ENCODE measurements around the gene TOR2A.

TOR2A gene

GRCh38 chr9:127710204-127710783, 24.8 kb downstream of the TOR2A start:
- Mint-ChIP-seq H3K9me3 (no peaks in the 10 kb centered on the region), H3K4me3 (no peak overlapping the region), H3K36me3 (ENCODE audit: low read depth) (peaks cover 4% of the 10 kb centered on the region), H3K27me3 (no peaks in the 10 kb centered on the region), H3K4me1 (ENCODE audit: low read depth) (peaks cover 29% of the 10 kb centered on the region), H3K27ac (no peak overlapping the region)

- Mint-ChIP-seq H3K4me3 (no peak overlapping the region), H3K27ac (no peak overlapping the region), H3K27me3 (no peaks in the 10 kb centered on the region), H3K4me1 (ENCODE audit: low read depth) (peaks cover 29% of the 10 kb centered on the region), H3K9me3 (no peaks in the 10 kb centered on the region), H3K36me3 (ENCODE audit: low read depth) (peaks cover 4% of the 10 kb centered on the region)
Observed at GRCh38 chr9:127708952-127709587, 26.0 kb downstream of the TOR2A start.

DNA sequence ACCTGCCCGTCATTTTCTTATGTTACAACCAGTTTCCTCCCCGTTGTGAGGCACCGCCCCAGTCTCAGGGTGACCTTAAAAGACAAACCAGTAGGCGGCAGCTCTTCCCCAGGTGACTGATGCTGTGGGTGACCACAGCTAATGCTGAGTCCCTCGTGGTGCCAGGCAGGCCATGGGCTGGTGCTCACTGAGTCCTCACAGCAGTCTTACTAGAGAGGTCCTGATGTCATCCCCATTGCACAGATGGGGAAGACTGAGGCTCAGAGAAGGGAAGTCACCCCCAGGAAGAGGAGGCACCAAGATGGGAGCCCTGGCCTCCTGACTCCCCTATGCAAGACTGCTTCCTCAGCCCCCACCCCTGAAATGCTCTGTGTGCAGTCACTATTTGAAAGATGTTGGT, 27.3 kb downstream of the TOR2A start:
- Mint-ChIP-seq H3K27me3 (no peaks in the 10 kb centered on the region), H3K27ac (no peak overlapping the region), H3K4me1 (ENCODE audit: low read depth) (peaks cover 24% of the 10 kb centered on the region), H3K36me3 (ENCODE audit: low read depth) (peaks cover 4% of the 10 kb centered on the region), H3K9me3 (no peaks in the 10 kb centered on the region), H3K4me3 (no peak overlapping the region)

- no peaks in the 10 kb centered on the region for H3K27me3 Mint-ChIP-seq
- peaks cover 24% of the 10 kb centered on the region for H3K4me1 Mint-ChIP-seq (ENCODE audit: low read depth)
- no peaks in the 10 kb centered on the region for H3K36me3 Mint-ChIP-seq (ENCODE audit: low read depth)
- no peaks in the 10 kb centered on the region for H3K9me3 Mint-ChIP-seq
- H3K4me3 Mint-ChIP-seq: no peak within 1 kb of the TSS
- H3K27ac Mint-ChIP-seq: no peak within 1 kb of the TSS
Observed at GRCh38 chr9:127706836-127707241, 28.3 kb downstream of the TOR2A start, which contains the start of gene CFAP157. Gene CFAP157 (plus strand): TSS chr9:127706988. CDS start chr9:127707032, 44 bp downstream.

DNA sequence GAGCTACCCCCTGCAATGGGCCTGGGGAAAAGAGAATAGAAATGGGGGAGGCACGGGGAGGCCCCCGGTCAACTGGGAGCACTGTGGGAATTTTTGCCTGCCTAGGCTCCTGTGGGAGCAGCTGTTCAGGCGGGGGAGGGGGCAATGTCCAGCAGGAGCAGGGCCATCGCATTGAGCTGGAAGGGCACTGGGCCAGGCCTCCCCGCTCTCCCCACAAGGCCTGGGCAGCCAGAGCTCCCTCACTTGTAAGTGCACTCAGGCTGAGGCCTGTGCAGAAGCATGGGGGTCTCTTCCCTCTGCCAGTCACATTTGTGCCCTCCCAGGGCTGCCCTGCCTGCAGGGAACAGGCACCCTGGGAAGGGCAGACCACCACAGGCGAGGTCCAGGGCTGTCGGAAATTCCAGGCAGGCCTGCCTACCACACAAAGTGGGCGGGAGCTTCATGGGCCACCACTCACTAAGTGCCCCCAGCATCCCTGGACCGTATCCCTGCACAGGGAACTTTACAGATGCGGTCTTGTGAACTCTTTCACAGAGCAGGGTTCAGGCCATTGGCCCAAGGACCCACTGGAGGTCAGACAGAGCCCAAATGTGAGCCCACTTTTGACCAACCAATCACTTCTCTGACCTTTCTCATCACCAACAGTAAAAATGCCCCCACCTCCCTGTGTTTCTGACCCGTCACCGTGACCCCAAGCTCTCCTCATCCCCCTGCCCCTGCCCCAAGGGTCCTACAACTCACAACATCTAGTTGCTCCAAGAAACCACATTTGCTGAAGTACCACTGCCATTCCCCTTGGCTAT, 29.3 kb downstream of the TOR2A start:
- Mint-ChIP-seq H3K4me3 (no peak overlapping the region), H3K36me3 (ENCODE audit: low read depth) (no peaks in the 10 kb centered on the region), H3K27me3 (no peaks in the 10 kb centered on the region), H3K27ac (no peak overlapping the region), H3K4me1 (ENCODE audit: low read depth) (peaks cover 16% of the 10 kb centered on the region), H3K9me3 (no peaks in the 10 kb centered on the region)

GRCh38 chr9:127703289-127703946, 31.7 kb downstream of the TOR2A start:
- no peaks in the 10 kb centered on the region for H3K36me3 Mint-ChIP-seq (ENCODE audit: low read depth)
- peaks cover 28% of the 10 kb centered on the region for H3K4me1 Mint-ChIP-seq (ENCODE audit: low read depth)
- H3K9me3 Mint-ChIP-seq: no peaks in the 10 kb centered on the region
- no peak overlapping the region for H3K27ac Mint-ChIP-seq
- no peak overlapping the region for H3K4me3 Mint-ChIP-seq
- no peaks in the 10 kb centered on the region for H3K27me3 Mint-ChIP-seq

- no peaks in the 10 kb centered on the region for H3K27me3 Mint-ChIP-seq
- H3K4me1 Mint-ChIP-seq (ENCODE audit: low read depth): peaks cover 15% of the 10 kb centered on the region
- peak overlapping the region; percentile 26 for H3K27ac Mint-ChIP-seq
- no peak overlapping the region for H3K4me3 Mint-ChIP-seq
- no peaks in the 10 kb centered on the region for H3K36me3 Mint-ChIP-seq (ENCODE audit: low read depth)
- H3K9me3 Mint-ChIP-seq: no peaks in the 10 kb centered on the region
Observed at GRCh38 chr9:127700594-127701255, 34.4 kb downstream of the TOR2A start.

DNA sequence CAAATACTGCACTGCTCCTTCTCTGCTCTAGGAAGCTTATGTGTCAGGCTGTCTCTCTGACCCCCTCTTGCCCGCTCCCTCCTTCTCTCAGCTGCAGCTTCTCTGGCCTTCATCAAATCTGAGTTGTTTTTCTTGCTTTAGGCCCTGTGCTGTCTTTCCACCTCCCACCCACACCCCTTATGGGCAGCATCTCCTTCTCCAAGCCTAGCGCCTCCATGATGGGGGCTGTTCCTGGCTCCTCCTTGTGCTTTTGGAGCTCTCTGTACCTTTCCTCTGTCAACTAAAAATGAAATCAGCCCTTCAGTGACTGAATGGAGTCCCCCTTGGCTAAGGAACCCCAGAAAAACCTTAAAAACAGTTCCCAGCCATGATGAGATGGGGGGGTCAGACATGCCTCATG, 35.0 kb downstream of the TOR2A start:
- Mint-ChIP-seq H3K9me3 (no peaks in the 10 kb centered on the region), H3K27me3 (no peaks in the 10 kb centered on the region), H3K4me1 (ENCODE audit: low read depth) (peaks cover 15% of the 10 kb centered on the region), H3K36me3 (ENCODE audit: low read depth) (no peaks in the 10 kb centered on the region), H3K4me3 (no peak overlapping the region), H3K27ac (peak overlapping the region; percentile 26)

GRCh38 chr9:127698985-127699670, 36.0 kb downstream of the TOR2A start:
- H3K4me3 Mint-ChIP-seq: peak overlapping the region; percentile 76
- no peaks in the 10 kb centered on the region for H3K36me3 Mint-ChIP-seq (ENCODE audit: low read depth)
- H3K4me1 Mint-ChIP-seq (ENCODE audit: low read depth): peaks cover 15% of the 10 kb centered on the region
- H3K27ac Mint-ChIP-seq: peak overlapping the region; percentile 45
- H3K9me3 Mint-ChIP-seq: no peaks in the 10 kb centered on the region
- H3K27me3 Mint-ChIP-seq: no peaks in the 10 kb centered on the region

- no peak overlapping the region for H3K4me3 Mint-ChIP-seq
- H3K36me3 Mint-ChIP-seq (ENCODE audit: low read depth): no peaks in the 10 kb centered on the region
- H3K9me3 Mint-ChIP-seq: no peaks in the 10 kb centered on the region
- no peak overlapping the region for H3K27ac Mint-ChIP-seq
- H3K4me1 Mint-ChIP-seq (ENCODE audit: low read depth): peaks cover 15% of the 10 kb centered on the region
- no peaks in the 10 kb centered on the region for H3K27me3 Mint-ChIP-seq
Observed at GRCh38 chr9:127698386-127698785, 36.7 kb downstream of the TOR2A start.

DNA sequence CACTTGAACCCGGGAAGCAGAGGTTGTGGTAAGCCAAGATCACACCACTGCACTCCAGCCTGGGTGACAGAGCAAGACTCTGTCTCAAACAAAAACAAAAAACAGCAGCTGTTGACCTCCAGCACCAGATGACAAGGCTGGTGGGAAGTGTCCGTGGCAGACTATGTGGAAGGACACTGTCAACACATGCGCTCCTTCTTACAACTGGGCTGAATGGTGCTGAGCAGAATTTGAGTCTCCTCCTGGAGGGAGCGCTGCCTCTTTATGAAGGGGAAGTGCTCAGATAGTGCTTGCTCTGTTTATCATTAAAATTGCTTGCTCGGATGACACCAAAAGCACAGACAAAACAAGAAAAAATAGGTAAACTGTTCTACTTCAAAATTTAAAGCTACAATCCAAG, 37.5 kb downstream of the TOR2A start:
- H3K27me3 Mint-ChIP-seq: no peaks in the 10 kb centered on the region
- peaks cover 15% of the 10 kb centered on the region for H3K4me1 Mint-ChIP-seq (ENCODE audit: low read depth)
- H3K4me3 Mint-ChIP-seq: no peak overlapping the region
- H3K27ac Mint-ChIP-seq: no peak overlapping the region
- no peaks in the 10 kb centered on the region for H3K9me3 Mint-ChIP-seq
- H3K36me3 Mint-ChIP-seq (ENCODE audit: low read depth): no peaks in the 10 kb centered on the region

GRCh38 chr9:127694890-127695720, 40.0 kb downstream of the TOR2A start:
- Mint-ChIP-seq H3K27ac (no peak overlapping the region), H3K36me3 (ENCODE audit: low read depth) (no peaks in the 10 kb centered on the region), H3K4me3 (no peak overlapping the region), H3K9me3 (no peaks in the 10 kb centered on the region), H3K27me3 (no peaks in the 10 kb centered on the region), H3K4me1 (ENCODE audit: low read depth) (peaks cover 13% of the 10 kb centered on the region)

GRCh38 chr9:127693697-127694096, 41.4 kb downstream of the TOR2A start:
- H3K27me3 Mint-ChIP-seq: no peaks in the 10 kb centered on the region
- no peaks in the 10 kb centered on the region for H3K9me3 Mint-ChIP-seq
- H3K4me3 Mint-ChIP-seq: no peak overlapping the region
- H3K4me1 Mint-ChIP-seq (ENCODE audit: low read depth): no peaks in the 10 kb centered on the region
- H3K36me3 Mint-ChIP-seq (ENCODE audit: low read depth): no peaks in the 10 kb centered on the region
- H3K27ac Mint-ChIP-seq: no peak overlapping the region
